Measurements from ENCODE around the gene PNPLA3.
A peak's percentile ranks its signal among the peaks of the same experiment; 100 is the strongest.
"Not testable (repeated sequence)": the region's sequence is repeated elsewhere in the genome, so short reads cannot be mapped to it uniquely, and the experiment has no call there.

The PNPLA3 gene

DNA sequence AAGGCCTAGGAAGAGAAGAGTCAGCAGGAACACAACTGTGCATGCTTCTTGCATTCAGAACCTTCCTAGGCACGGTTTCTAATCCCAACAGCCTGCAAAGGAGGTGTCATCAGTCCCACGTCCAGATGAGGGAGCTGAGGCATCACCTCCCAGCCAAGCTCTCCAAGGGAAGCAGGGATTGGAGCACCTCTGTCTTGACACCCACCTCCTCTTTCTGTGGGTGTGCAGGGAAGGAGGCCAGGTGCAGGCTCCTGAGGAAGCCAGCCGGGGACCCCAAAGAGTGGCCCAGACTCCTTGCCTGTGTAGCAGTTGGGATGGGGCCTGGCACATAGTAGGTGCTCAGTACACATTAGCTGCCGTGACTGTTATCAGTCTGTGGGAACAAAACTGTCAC is 33.7 kb upstream of the PNPLA3 start:
- DNase-seq = no peak

DNA sequence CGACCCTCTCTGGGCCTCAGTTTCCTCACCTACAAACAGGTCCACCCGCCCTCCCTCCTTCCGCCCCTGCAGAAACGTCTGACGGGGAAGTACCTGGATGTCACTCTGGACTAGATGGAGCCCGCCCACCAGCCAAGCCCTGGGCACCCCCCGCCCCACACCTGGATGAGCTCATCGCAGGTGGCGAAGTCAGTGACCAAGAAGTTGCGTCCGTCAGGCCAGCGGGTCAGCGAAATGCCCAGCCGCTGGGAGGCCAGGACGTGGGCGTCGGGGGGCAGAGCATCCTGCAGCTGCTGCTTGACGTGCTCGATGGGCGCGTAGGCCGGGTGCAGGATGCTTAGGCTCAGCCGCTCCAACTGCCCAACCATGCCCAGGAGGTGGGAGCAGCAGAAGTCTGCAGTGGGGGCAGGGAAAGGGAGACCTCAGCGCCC is 32.7 kb upstream of the PNPLA3 start:
- DNase-seq = no peak

DNA sequence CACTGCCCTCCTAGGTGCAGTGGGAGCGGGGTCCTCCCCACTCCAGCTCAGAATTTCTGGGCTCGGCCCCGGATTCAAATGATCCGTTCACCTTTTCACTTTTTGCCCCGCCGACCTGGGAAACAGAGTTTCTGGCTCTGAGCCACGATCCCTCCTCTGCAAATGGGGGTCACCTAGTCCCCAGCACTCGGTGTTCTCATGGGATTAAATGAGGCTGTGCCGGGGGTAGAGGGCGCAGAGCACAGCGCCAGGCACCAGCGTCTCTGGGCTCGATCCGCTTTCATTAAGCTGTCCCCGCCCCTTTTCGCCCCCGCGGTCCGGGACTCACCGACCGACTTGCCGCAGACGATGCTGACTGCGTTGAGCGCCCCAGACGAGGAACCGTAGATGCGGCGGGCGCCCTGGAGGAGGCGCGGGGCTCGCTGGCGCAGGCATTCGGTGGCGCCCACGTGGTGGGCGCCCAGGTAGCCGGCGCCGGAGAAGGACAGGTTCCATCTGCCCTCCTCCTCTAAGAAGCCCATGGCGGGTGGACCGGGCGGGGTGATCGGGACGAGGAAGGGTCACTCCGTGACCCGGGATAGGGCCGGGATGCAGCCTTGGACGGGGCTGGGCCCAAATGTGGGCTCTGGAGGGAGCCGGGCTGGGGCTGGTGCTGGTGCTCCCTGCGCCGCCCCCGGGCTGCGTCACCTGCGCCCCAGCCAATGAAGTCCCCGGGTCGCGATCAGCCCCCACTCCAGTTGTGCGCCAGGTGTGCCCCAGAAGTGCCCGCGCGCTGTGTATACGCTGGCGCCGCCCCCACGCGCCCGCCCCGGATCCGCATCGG is 32.0 kb upstream of the PNPLA3 start, which contains the start of gene PNPLA5:
Gene PNPLA5, minus strand, starts transcription at position 654 of the 823 bp plus-strand sequence. Its CDS starts 133 bp downstream, at position 521.
- DNase-seq = peak; percentile 64

DNA sequence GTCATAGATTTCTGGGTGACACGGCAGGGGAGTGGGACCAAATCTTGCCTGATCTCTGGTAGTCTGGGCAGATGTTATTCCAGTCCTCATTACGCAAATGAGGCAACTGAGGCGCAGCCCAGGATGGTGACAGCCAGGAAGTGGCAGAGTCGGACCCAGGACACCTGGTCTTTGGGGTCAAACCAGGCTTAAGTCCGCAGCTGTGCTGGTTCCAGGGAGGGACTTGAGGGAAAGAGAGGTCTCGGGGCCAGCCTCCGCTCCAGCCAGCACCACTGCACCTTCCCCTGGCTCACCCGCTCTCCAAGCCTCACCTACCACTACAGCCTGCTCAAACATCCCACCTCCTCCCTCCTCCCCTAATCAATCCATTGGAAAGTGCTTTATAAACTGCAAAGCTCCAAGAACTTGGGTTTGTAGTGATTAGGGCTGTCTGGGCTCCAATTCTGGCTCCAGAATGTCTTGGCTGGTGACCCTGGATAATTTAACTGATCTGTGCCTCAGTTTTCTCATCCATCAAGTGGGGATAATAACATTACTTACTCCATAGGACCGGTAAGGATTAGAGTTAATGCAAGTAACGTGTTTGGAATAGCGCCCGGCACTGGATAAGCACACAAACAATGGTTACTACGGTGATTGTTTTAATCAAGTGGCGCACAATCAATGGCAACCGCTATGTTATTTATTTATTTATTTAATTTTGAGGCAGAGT is 31.3 kb upstream of the PNPLA3 start:
- DNase-seq = no peak

DNA sequence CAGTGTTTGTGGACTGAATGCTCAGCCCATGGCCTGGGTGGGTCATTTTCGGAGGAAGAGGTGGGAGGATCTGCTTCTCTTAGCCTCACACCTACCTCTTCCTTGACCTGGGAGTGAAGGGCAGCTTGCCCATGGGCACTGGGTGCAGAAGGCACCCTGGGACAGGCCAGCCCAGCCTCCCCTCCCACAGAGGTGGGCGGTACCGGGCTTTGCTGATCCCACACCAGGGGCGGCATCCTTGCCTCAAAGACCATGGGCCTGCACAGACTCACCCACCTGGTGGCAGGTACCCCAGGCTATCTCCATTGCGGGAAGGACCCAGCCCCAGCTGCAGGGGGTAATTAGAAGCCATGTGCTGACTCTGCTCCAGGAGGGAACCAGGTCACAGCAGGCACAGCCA is 30.3 kb upstream of the PNPLA3 start:
- DNase-seq = no peak

DNA sequence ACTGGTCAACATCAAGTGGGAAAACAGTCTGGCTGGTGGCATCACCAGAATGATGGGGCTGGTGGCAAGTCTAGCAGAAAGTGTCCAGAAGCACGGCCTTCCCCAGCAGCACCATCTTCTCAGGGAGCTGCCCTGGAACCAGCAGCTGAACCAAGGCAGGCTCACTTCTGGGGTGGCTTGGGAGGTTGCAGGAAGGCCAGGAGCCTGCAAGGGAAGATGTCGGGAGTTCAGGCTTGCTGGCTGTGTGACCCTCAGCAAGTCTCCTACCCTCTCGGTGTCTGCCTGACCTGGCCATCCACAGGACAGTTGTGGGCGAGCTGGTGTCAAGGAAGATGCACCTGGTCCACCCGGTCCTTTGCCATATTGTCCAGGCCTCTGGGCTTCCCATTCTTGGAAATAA is 29.5 kb upstream of the PNPLA3 start:
- no peak for DNase-seq

DNA sequence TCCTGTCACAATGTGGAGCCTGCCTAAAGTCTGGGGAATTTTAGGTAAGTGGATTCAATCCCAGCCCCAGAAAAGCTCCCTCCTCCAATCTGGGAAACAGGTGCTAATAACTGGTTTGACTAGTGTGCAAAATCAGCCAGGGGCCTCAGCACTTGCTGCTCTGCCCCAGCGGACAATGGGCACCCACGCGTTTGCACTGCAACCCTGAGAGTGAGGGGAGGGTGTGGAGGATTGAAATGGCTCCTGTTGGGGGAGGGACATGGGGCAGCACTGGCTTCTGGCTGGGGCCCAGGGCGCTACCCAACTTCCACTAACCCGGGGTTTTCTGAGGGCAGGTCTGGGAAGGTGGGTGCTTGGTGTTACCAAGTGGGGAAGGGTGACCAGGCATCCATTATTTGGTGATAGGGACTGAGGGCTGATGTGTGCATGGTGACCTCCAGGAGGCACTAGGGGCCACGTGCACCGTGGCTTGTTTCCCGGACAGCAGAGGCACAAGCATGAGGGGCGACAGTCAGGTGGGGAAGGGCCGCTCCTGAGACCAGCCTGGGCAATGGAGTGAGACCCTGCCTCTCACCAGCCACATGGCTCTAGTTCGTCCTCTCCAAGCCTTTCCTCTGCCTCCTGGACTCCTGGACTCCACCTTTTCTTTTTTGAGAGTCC is 27.5 kb upstream of the PNPLA3 start:
- DNase-seq = no peak

DNA sequence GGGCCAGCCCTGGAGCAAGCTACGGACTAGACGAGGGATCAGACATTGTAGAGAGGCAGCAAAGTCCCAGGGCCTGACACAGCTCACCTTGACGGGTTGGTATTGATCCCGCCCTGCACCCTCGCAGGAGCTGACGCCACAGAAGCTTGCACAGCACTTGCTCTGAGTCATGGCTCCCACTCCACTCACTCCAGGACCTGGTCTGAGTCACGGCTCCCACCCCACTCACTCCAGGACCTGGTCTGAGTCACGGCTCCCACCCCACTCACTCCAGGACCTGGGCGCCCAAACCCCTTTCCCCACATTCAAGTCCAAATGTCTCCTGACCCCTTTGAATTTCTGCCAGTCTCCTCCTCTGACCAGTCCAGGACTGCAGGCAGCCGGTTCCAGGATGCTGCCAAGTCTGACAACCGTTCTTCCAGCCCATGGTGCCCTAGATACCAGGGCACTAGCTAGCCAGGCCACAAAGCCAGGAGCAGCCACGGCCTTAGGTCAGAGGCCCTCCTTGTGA is 25.8 kb upstream of the PNPLA3 start:
- DNase-seq = peak; percentile 36

DNA sequence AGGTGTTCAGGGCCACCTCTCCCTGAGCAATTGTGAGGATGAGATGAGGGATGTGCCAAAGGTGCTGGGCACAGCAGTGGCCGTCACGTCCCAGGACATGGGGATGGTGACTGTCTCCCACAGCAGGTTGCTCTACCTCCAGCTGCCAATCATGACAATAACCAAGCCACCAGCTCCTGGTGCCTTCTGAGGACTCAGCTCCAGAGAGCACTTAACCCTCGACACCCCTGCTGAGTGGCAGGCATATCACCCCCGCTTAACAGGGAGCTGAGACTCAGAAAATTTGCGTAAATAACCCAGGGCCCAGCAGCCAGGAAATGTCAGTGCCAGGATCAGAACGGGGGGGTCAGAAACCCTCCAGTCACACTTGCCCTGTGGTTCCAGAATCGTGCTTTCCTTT is 23.4 kb upstream of the PNPLA3 start:
- no peak for DNase-seq

DNA sequence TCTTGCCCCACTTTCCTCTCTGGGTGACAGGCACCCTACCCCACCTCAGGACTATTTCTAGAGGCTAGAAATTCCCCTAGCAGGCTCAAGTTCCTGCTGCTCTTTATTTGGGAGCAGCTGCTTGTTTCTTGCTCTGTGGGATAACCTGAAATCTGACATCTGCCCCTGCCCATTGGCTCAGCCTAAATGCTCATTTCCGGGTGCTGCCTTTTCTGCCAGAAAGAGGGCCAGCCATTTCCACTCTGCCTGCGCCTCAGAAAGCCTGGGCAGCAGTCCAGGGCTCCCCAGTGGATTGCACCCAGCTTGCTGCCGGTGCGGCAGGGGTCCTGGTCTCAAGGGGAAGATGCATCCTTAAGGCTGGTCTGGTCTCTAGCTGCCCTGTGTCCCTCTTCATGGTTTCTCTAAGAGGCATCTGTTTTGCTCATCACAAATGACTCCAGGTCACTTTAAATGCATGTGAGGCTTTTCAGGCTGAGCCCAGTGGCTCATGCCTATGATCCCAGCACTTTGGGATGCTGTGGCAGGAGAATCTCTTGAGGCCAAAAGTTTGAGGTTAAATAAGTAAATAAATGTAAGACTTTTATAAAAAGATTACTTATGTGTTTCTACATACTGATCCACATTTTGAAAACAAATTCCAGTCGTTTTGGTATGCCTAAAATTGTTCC is 21.5 kb upstream of the PNPLA3 start:
- no peak for DNase-seq

DNA sequence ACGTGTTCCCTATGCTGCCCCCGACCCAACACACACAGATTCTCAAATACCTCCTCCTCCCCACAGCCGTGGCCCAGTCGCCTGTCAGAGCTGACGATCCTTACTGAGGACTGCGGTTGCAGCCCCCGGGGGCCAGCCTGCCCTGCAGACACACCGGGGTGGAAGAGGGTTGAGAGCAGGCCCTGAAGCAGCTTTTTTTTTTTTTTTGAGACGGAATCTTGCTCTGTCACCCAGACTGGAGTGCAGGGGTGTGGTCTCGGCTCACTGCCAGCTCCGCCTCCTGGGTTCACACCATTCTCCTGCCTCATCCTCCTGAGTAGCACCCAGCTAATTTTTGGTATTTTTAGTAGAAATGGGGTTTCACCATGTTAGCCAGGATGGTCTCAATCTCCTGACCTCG is 20.6 kb upstream of the PNPLA3 start:
- not testable (repeated sequence) for DNase-seq

DNA sequence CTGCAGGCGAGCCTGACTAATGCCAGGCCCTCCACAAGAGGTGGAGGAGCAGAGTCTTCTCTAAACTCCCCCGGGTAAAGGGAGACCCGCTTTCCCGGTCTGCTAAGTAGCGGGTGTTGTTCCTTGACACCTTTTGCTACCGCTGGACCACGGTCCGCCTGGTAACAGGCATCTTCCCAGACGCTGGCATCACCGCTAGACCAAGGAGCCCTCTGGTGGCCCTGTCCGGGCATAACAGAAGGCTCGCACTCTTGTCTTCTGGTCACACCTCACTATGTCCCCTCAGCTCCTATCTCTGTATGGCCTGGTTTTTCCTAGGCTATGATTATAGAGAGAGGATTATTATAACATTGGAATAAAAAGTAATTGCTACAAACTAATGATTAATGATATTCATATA is 19.2 kb upstream of the PNPLA3 start:
- DNase-seq = peak; percentile 59

DNA sequence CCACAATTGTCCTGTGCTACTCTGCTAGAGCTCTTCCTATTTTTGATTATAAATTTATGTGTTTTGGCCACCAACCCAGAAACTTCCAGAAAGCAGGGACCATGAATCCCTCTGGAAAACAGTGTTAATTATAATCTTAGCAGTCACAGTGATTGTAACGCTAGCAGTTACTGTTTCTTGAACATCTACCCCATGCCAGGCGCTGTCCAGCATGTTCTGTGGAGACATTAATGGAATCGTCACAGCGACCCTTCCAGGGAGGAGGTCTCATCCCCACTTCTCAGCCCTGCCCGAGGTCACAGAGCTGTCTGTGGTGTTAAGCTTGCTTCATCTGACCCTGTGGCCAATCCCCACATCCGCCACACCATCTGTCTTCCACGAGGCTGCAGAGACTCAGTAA is 17.9 kb upstream of the PNPLA3 start:
- DNase-seq = no peak

DNA sequence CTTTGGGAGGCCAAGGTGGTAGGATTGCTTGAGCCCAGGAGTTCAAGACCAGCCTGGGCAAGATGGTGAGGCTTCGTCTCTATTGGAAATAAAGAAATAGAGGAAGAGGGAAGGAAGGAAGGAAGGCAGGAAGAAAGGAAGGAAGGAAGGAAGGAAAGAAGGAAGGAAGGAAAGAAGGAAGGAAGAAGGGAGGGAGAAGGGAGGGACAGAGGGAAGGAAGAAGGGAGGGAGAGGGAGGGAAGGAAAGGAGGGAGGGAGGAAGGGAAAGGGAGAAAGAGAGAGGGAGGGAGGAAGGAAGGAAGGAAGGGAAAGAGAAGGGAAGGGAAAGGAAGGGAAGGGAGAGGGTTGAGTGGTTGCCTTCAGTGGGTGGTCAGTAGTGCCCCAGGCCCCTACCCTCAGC is 13.9 kb upstream of the PNPLA3 start:
- DNase-seq = no peak

DNA sequence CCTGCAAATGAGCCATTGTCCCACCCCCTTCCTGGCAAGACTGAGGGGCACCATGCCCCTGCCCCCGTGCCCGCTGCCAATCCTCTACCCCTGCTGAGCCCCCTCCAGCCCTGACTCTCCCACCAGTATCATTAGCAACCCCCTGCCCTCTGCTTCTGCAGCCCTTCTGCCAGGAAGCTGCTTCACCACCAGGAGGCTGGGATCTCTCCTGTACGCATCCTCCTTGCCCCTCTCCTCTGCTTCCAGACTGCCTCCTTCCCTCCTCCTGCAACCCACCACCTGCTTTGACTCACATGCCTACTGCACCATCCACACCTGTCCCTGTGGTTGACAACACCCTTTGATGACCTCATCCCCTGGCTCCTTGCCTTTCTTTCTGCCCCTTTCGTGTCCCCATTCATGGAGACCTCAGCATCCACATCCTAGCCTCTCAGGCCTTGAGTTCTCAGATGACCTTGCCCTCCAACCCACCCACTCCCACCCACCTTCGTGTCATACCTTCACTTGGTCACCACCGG is 13.4 kb upstream of the PNPLA3 start:
- no peak for DNase-seq

DNA sequence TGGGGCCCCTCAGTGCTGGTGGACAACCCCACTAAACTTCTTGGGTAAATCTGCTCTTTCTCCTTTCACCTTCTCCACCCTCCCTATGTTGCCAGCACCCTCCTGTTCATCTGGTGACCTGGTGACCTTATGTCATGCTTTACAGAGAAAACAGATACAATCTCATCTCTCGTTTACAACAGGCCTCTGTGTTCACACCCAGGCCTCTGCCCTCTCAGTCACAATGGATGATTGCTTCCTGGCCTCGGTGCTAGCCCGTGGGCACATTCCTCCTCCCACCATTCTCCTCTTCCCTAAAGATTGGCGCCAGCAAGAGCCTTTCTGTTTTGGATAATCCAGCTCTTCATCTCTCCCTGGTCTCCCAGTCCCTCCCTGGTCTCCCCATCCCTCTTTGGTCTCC is 12.3 kb upstream of the PNPLA3 start:
- DNase-seq = no peak

DNA sequence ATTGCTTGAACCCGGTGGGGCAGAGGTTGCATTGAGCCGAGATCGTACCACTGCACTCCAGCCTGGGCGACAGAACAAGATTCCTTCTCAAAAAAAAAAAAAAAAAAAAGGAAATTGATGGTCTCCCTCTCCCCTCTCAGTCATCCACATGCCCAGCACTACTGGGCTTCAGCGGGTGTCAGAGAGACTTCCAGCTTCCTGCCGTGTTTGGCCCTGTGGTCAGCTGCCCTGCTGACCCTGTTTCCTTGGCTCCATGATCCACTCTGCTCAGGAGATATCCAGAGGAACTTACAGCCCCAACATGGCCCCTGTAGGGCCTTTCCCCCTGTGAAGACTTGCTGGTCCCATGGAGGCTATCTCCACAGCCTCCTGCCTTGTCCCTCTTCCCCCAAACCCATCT is 6.1 kb upstream of the PNPLA3 start:
- DNase-seq = no peak

DNA sequence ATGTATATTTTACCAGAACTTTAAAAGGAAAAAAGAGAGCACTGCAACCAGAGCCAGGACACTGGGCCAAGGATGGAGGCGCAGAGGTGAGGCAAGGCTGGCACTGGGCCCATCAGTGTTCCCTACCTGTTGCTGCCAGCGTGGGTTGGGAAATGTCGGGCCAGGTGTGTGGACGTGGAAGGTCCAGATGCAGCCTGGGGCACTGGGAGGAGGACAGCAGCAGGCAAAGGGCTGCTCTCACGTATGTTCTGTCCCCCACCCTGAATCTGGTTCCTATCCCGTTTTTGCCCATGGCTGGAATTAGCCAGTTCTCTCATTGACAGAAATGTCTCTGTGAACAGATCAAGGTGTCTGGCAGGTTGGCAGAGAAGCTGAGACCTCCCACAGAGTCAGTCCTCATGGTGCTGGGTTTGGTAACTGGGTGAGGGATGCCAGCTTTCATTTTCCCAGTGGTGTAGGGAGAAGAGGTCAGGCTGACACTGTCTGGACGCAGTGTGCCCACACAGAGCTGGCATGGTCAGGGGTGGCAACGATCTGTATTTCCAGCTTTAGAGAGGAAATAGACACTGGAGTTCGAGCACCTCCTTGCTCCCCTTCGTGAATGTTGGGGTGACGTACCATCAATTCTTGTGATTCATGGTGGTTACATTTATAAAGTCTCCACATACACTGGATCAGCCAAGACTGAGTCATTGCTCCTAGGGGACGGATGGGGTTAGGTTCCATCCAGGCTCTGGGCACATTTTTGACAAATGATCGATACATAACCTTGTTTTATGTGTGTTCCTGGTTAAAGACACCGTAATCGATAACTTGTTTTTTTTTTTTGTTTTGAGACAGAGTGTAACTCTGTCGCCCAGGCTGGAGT is 4.3 kb upstream of the PNPLA3 start:
- DNase-seq = no peak

DNA sequence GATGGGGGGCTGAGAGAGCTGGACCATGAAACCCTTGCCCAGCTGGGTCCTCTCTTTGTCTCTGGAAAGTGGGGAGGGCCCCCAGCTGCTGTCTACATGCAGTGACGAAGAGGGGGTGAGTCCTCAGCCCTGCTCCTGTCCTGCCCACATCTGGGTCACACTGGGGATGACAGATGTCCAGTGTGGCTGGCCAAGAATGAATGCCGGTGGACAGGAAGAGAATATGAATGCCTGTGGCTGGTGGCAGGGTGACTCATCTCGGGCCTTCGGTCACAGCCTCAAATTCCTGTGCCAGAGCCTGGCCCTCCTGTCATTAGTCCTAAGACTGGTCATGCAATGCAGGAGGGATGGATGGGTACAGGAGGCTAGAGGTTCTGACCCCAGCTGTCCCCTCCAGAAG is 2.2 kb upstream of the PNPLA3 start:
- DNase-seq = no peak

DNA sequence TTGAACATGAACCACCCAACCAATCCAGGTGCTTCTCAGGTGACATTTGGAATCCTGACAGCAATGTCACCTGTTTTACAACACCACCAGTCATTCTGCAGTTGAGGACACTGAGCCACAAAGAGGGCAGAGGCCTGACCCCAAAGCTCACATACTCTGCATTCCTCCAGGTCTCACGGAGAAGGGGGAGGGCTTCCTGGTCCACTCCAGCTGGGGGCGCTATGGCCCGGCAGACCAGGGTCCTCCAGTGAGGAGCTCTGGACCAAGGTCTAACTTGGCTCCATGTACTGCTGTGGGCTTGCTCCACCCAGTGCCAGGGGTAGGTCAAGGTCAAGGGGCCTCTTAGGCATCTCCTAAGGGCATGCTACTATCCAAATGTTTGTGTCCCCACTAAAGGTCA is 1.5 kb upstream of the PNPLA3 start:
- no peak for DNase-seq

DNA sequence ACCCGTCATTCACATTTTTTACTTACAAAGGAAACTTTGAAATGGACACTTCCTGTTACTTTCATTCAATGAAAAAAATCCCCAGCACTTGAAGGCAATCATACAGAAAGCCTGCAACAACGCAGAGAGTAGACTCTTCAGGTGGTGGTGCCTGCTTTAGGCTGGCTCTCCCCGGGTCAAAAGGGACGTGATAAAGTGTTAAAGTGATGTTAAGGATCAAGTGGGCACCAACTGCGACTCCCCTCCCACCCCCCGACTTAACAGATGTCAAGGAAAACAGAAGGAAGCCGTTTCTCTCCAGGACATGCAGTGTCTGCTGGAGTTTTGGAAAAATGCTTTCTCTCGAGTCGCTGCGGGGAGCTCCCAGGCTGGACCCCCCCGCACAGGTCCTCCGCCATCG is 414 bp upstream of the PNPLA3 start:
- no peak for DNase-seq

DNA sequence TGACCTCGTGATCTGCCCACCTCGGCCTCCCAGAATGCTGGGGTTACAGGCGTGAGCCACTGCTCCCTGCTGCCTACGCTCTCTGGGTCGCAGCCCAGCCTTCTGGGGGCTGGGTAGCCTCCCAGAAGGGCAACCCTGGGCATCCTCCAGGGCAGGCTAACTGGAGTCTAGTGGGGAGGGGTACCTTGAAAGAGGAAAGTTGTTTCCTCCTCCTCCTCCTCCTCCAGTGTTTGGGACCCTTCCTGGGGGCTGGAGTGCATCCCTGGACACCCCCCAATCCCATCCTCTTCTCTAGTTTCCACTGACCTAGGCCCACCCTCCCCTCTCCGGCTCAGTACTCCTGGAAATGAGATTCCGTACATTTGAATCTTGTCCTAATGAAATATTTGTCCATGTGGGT is 1.3 kb downstream of the PNPLA3 start:
- no peak for DNase-seq

All from stimulated activated CD8-positive, alpha-beta memory T cell treated with anti-CD3 and anti-CD28 coated beads, Interleukin-4, amount 100 ng/mL, for 48 hours (primary cell).